Stomach (tissue), 4 donors: Measurements from ENCODE around the gene STK38L.

ENCODE experiments used
- EP300 ChIP-seq: sonication (generic); formaldehyde crosslinking; IDR thresholded peaks from one replicate; pipeline ENCODE4 v1.6.1; 2017; ENCODE audit warnings: antibody characterized with exemption
- POLR2A ChIP-seq, 4 donors: fragments of 450-650 bp; IDR thresholded peaks; one replicate each; pipeline ENCODE4 v1.6.1; 2016; ENCODE audit warnings: antibody characterized with exemption in 4 of 4, control low read depth in 2 of 4, mild to moderate bottlenecking in 1 of 4, moderate library complexity in 1 of 4
- POLR2AphosphoS5 ChIP-seq, 3 donors: sonication (generic); formaldehyde crosslinking; IDR thresholded peaks; one replicate each; pipeline ENCODE4 v1.6.1; 2016; ENCODE audit warnings: antibody characterized with exemption in 3 of 3
- TF ChIP-seq, protein P1 (sequence below), 7 experiments: fragments of 450-650 bp in 4 of 7; fragments of 200-600 bp in 3 of 7; sonication (generic) in 3 of 7; IDR thresholded peaks; one replicate each; pipeline ENCODE4 v1.5.1; 2016 to 2019; ENCODE audit warnings: antibody characterized with exemption in 7 of 7, control low read depth in 2 of 7, mild to moderate bottlenecking in 1 of 7

DNA sequence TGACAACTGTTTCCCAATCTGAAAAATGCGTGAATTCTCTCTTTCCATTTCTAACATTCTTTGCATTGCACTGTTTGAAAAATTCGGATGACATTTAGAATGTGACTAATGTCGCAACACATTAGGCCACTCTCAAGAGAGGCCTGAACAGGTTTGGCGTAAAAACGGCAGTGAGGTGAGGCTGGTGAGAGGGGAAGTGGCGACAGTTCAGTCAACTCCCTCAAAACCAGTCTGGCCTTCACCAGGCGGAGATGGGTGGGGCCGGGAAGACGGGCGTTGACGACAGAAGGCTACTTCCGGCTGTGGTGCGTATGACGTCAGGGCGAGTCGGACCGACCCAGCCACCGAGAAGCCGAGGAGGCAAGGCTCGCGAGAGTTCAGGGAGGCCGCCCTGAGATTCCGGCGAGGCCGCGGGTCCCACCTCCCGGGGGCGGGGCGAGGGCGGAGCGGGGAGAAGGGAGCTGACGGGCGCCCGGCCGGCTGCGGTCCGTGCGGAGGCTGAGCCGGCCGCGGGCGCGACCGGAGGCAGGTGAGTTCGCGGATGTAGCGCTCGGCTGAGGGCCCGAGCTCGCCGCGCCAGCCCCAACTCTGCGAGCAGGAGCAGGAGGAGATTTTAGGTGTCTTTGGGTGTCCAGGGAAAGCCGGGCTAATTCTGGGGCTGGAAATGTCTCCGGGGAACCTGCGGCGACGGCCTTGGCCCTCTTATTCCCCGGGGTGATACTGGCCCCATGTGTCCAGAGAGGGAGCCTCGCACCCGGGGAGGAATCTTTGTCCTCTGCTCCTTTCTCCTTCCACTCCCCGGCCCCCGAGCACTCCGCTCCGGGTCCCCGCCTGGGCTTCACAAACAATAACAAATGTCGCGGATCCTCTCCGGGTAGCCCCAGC is at the start of gene STK38L:
- peak in 1 of 4 donors; percentile 87 for TF ChIP-seq POLR2A (IDR thresholded peaks at IDR 0.05)
- TF ChIP-seq, protein P1, sequence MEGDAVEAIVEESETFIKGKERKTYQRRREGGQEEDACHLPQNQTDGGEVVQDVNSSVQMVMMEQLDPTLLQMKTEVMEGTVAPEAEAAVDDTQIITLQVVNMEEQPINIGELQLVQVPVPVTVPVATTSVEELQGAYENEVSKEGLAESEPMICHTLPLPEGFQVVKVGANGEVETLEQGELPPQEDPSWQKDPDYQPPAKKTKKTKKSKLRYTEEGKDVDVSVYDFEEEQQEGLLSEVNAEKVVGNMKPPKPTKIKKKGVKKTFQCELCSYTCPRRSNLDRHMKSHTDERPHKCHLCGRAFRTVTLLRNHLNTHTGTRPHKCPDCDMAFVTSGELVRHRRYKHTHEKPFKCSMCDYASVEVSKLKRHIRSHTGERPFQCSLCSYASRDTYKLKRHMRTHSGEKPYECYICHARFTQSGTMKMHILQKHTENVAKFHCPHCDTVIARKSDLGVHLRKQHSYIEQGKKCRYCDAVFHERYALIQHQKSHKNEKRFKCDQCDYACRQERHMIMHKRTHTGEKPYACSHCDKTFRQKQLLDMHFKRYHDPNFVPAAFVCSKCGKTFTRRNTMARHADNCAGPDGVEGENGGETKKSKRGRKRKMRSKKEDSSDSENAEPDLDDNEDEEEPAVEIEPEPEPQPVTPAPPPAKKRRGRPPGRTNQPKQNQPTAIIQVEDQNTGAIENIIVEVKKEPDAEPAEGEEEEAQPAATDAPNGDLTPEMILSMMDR (IDR thresholded peaks at IDR 0.05): peak in 1 of 7 experiments; percentile 33
- TF ChIP-seq EP300: no peak
- peak; percentile 73 to 94 (median 93) for TF ChIP-seq POLR2AphosphoS5 (IDR thresholded peaks at IDR 0.05)
